Stimulated activated naive CD8-positive, alpha-beta T cell treated with anti-CD3 and anti-CD28 coated beads, Interleukin-15, Interleukin-2, amounts not matched to agents 100 U/mL and 50 U/mL, for 24 hours (primary cell): ENCODE data around the gene SUPT3H.
"Not testable (repeated sequence)": the region's sequence is repeated elsewhere in the genome, so short reads cannot be mapped to it uniquely, and the experiment has no call there.

Experiments used
- ATAC-seq: fragments of 150-1000 bp; cut with Tn5 transposase; one replicate; pipeline ENCODE4 v1.10.0; 2021
- DNase-seq: peaks from one replicate; pipeline ENCODE4 v3.0.0; 2021

Gene SUPT3H

DNA sequence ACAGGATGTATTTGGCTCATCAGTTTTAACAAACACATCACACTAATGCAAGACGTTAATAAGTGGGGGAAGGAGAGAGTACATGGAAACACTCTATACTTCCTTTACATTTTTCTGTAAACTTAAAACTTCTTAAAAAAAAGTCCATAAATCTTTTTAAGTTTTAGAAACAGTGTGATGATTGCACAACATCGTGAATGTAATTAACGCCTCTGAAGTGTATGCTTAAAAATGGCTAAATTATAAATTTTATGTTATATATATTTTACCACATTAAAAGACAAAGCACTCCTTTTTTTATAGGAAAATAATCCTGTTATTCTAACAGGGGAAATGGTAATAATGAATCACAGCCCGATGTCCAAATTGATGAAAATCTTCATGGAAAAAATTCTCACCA lies 193.7 kb downstream of the SUPT3H start:
- no peak for ATAC-seq

DNA sequence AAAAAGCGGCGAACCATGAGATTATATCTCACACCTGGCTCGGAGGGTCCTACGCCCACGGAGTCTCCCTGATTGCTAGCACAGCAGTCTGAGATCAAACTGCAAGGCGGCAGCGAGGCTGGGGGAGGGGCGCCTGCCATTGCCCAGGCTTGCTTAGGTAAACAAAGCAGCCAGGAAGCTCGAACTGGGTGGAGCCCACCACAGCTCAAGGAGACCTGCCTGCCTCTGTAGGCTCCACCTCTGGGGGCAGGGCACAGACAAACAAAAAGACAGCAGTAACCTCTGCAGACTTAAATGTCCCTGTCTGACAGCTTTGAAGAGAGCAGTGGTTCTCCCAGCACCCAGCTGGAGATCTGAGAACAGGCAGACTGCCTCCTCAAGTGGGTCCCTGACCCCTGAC lies 201.4 kb downstream of the SUPT3H start:
- ATAC-seq = not testable (repeated sequence)

More for the DNA sequence above, 193.7 kb downstream of the SUPT3H start:
- no peak for DNase-seq

DNA sequence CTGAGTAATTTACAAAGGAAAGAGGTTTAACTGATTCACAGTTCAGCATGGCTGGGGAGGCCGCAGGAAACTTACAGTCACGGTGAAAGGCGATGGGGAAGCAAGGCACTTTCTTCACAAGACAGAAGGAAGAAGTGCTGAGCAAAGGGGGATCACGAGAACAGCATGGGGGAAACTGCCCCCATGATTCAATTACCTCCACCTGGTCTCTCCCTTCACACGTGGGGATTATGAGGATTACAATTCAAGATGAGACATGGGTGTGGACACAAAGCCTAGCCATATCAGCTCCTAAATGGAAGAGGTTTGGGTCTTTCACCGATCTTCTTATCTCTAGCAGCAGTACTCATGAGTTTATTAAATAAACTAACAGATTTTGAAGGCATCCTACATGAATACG lies 202.5 kb downstream of the SUPT3H start:
- DNase-seq (no peak), ATAC-seq (no peak)

More for the DNA sequence above, 201.4 kb downstream of the SUPT3H start:
- DNase-seq = not testable (repeated sequence)

DNA sequence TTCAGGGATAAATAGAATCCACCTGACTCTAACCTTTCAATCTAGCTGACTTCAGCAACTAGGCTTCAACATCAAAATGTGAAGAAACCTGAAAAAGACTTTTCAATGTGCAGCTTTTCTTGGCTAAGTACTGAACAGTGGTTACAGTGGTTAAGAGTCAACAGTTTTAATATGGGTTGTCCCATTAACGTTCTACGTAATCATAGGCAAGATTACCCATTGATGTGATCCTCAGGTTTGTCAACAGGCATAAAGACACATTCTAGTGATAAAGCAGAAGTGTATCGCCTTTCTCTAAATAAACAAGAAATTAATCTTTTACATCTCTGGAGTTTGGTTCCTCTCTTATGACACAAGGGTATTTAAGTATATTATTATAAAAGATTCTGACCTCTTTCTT lies 203.7 kb downstream of the SUPT3H start:
- DNase-seq (no peak), ATAC-seq (no peak)

DNA sequence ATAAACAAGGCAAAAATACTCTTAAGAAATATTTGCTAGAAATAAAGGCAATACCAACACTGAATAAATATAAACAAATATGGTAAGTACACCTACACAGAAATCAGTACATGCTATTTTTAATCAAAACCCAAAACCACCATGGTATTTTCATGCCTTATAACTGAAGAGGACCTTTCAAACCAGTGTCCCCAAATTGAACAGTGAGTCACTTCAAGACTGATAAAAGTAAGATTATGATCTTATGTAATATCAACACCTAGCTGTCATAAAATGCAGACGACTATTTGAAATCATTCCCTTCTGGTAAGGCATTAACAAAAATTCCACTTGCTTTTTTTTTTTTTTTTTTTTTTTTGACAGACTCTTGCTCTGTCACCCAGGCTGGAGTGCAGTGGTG lies 206.4 kb downstream of the SUPT3H start:
- no peak for DNase-seq
- ATAC-seq = no peak

DNA sequence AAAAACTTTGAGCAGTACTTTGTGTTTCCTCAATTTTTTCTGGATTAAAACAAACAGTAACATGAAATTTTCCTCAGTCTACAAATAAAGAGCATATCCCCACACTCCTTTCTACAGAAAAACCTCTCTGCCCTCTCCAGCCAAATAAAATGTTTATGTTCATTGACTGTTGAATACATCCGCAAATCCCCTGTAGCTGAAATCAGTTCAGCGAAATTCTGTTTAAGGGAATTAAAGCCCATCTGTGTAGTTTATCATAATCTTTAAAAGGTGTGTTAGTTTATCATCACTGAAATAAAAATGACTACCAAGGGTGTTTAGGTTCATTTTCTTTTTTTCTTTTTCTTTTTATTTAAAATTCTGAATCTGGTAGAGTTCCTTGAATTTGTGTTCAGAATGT lies 207.4 kb downstream of the SUPT3H start:
- ATAC-seq (no peak), DNase-seq (no peak)

DNA sequence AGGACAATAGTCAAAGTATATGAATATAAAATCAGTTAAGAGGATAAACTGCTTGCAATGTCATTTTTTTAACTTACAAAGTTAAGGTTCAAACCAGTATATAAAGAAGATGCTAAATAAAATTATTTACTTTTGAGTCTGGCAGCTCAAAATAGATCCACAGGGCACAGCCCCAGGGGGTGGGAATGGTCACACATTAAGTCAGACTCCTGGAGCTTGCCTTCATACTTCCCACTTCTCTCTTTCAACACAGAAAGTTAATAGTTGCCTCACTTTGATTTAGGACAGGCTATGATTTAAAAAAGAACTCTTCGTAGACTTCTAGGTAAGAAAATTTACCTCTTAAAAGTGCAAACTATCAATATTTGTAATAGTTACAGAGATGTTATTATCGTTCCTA lies 207.9 kb downstream of the SUPT3H start:
- DNase-seq (no peak), ATAC-seq (no peak)

DNA sequence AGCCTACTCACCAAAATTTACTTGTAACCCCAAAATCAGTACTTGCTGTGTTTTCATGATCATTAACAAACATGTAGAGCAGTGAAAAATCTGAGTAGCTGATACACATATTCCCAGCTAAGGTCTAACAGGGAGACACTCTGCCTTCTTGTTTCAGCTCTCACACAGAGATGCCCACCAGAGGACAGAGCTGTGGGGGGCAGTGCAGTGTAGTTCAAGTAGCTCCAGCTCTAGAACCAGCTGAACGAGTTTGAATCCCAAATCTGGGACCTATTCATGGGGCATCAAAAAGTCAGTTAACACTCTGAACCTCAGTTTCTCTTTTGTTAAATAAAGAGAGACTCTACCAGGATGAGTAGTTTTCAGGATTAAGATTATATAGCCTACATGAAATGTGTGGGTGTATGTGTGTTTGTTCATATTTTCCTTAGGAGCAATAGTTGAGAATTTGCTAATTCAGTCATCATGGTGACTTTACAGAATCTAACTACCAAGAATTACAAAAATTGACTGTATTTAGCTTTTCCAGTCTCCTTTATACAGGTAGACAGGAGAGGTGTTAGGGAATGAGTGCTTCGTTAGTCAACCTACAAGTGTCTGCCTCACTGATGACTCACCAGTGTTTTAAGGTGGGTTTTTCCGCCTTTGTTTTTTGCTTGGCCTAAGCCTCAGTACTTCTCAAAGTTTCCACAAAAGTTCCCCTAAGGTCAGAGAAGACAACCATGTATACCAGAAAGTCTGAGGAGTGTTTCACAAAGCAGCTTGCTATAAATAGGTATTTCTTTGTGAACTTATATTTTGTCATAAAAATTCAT lies 213.6 kb downstream of the SUPT3H start:
- ATAC-seq = peak; percentile 98

DNA sequence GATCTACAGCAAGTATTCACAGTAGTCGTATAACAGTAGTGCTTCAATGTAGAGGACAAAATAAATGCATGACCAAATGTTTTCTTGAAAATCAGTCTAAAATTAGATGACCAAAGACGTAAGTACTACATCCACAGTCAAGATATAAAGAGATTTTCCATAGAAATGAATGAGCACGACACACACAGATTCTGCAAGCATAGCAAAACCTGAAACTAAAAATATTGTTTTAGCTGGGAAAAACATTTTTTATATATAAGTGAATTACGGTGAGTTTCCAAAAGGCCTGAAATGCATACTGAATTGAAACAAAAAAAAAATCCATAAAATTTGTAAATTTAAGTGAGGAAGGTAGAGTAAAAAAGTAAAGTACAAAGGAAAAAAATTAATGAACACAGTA lies 217.4 kb downstream of the SUPT3H start:
- DNase-seq = no peak
- no peak for ATAC-seq

More for the DNA sequence above, 213.6 kb downstream of the SUPT3H start:
- peak; percentile 31 for DNase-seq

DNA sequence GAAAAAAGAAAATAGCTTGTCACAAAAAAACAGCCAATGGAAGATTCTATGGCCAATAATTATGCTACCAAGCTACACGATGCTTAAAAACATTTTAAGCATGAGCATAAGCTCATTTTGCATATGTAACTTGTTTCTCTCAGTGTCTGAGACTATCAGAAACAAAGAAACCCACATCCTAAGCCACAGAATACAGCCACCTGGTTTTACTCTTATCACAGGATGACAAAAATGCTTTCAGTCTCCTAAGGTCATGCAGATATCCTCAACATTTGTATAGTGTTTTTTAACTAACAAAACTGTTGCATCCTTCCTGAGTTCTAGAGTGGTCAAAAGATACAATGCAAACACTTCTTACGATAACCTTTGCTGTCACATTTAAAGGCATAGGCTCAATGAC lies 221.7 kb downstream of the SUPT3H start:
- no peak for DNase-seq
- ATAC-seq = peak; percentile 99

DNA sequence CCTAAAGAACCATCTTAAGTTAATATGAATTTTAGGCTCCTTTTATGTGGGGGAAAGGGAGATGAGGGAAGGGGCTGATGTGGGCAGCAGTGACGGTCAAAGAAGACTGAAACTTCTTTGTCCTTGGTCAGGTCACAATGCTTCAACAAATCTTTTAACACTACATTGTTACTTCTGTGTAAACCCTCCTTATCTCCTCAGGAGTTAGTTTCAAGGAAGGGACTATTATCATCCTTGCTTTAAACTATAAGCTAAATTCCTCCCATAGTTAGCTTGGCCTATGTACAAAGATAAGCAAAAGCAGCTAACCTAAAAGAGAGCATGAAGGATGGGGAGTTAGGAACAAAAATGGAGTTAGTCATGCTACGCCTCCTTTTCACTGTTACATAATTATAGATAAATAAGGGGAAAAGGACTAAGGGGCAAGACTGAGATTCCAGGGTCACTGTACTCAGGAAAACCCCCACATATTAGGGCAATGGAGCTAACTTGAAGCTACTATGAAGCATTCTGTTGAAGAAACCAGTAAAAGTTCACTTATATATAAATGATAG lies 222.3 kb downstream of the SUPT3H start:
- no peak for DNase-seq
- no peak for ATAC-seq

DNA sequence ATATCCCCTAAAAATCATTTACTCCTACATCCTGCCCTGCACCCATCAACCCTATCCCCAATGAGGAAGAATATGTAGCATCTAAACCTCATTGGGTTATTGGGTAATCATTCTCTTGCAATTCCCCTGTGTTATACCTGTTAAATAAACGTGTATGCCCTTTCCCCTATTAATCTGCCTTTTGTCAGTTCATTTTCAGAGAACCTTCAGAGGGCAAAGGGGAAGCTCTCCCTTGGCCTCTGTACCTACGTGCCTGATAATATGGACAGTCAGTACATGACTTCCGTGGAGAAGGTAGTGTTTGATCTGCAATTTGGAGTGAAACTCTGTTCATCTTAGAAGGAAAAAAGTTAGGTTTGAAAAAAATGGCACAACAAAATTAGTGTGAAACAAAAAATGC lies 223.1 kb downstream of the SUPT3H start:
- ATAC-seq = no peak
- DNase-seq = no peak

DNA sequence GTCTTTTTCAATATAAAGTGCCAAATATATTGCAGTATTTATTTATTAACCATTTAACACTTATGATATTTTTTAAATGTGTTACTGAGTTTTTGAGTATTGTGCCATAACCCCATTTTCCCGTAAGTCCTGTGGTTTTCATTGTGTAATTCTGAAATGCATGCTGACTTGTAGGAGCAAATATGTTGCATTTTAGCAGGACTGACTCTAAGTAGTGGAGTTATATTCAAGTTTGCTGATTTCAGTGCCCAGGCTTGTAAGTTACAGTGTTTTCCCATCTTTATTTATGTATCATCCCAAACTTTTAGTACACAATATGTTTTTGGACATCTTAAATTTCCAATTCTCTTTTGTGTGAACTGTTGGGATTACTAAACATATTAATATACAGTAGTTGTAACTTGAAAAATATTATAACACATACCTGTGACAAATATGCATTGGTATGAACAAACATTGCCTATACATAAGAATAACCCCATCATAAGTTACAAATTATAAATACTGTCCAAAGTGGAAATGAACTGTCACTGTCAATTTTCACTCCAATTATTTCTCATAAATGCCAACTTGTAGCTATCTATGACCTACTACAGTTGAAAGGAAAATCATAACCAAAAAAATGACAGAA lies 228.9 kb downstream of the SUPT3H start:
- ATAC-seq (no peak), DNase-seq (no peak)

DNA sequence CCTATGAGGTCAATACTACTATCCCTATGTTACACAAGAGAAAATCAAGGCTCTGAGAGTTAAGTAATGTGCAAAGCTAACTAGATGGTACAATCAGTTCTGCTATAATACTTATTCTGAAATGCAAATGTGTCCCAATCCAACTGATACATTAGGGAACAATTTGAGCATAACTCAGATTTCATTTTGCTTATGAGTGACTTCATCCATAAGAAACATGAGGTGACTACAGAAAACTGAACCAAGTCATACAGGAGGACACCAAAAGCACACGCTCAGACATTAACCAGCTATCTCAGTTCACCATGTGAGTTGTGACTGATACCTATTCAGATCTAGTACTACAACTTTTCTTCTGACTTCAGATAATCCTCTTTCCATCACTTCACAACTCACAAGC lies 229.5 kb downstream of the SUPT3H start:
- DNase-seq = no peak
- no peak for ATAC-seq

DNA sequence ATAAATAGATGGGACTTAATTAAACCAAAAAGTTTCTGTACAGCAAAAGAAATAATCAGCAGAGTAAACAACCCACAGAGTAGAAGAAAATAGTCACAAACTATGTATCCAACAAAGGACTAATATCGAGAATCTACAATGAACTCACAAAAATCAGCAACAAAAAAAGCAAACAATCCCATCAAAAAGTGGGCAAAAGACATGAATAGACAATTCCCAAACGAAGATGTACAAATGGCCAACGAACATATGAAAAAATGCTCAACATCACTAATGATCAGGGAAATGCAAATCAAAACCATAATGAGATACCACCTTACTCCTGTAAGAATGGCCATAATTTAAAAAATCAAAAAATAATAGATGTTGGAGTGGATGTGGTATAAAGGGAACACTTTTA lies 232.1 kb downstream of the SUPT3H start:
- DNase-seq, ATAC-seq: not testable (repeated sequence)

DNA sequence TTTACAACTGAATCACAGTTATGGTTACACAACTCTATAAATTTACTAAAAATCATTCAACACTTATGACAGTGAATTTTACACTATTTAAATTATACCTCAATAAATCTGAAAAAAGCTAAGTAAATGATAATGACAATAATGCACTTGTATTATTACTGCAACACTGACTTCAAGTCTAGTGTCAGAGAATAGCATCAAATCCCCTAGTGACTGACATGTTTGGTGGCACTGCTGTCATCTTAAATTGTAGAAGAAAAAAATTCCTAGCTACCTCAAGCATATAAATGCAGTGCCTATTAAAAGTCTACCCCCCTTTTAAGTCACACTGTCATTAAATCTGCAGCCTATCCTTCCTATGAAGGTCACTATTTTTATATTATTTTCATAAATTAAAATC lies 239.0 kb downstream of the SUPT3H start:
- DNase-seq = no peak
- no peak for ATAC-seq

DNA sequence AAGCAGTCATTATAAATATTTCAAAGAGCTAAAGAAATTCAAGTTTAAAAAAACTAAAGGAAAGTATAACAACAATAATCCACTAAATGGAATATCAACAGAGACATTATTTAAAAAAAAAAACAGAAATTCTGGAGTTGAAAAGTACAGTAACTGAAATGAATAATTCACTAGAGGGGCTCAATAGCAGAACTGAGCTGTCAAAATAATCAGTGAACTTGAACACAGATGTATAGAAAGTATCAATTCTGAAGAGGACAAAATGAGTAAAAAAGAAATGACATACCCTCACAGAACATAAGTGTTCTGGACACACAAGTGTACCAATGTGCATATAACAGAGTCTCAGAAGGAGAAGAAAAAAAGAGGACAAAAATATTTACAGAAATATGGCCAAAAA lies 241.2 kb downstream of the SUPT3H start:
- ATAC-seq = no peak
- no peak for DNase-seq

DNA sequence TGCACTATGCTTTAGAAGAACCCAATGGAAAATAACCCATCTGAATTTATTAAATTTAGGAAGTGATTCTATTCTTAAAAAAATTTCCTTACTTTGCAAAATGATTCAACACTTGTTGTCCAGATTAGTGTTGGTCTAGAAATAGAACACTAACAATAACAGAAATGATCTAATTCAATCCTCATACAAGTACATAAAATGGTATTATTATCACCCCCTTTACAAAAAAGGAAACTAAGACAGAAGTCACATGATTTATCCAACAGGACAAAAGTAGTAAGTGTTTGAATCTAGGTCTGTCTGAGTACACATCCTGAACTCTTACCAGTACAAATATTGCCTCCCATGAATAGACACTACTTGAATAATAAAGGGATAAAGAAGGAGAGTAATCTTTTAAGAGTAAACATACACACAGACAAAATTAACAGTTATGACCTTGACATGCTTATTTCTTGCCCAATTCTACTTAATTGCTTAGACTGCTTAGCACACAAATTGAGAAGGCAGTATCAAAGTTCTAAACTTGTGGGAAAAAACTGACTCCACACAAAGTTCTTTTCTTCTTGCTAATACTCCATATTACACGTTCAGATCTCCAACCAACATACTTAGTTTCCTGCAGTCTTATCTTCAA lies 245.0 kb downstream of the SUPT3H start:
- ATAC-seq (no peak), DNase-seq (no peak)

DNA sequence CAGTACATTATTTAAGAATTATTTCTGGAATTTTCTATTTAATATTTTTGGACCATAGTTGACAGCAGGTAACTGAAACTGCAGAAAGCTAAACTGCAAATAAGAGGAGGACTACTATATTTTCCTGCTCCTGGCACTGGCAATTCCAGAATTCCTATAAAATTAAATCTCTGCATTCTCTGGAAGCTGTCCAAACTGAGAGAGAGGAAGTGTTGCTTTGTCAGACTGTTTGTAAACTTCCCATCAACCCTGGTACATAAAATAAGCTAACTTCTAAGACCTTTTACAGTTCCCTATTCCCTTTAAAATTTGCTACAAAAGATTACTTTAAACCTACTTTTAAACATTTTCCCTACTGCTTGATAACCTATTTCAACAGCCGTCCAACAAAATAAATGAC lies 245.7 kb downstream of the SUPT3H start:
- DNase-seq = no peak

DNA sequence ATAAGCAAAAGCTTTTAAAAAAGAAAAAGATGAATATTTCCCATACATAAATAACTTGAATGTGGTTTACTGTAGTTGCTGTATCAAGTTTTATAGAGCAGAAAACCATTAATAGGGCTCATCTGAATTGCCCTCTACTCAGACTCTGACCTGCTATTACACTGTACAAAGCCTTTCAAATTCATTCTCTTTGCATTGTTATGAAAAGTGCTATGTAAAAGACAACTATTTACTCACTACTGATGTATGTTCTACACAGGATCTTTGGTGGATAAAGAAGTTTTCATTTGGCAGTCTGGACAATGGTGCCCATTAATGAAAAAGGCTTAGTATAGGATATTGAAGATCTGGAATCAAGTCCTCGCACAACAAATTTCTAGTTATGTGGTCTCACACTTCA lies 248.7 kb downstream of the SUPT3H start:
- no peak for ATAC-seq
- DNase-seq = no peak

More for the DNA sequence above, 245.7 kb downstream of the SUPT3H start:
- ATAC-seq = no peak

DNA sequence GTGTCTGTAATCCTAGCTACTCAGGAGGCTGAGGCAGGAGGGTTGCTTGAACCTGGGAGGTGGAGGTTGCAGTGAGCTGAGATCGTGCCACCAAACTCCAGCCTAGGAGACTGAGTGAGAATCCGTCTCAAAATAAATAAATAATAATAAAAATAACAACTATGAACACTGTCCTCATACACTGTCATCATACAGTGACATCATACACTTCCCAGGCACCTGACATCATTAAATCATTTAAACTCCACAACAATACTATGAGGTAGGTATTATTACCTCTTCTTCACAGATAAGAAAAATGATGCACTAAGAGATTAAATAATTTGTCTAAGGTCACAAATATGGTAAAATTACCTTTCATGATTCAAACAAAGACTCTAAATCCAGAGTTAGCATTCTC lies 250.5 kb downstream of the SUPT3H start:
- ATAC-seq = no peak
- no peak for DNase-seq

DNA sequence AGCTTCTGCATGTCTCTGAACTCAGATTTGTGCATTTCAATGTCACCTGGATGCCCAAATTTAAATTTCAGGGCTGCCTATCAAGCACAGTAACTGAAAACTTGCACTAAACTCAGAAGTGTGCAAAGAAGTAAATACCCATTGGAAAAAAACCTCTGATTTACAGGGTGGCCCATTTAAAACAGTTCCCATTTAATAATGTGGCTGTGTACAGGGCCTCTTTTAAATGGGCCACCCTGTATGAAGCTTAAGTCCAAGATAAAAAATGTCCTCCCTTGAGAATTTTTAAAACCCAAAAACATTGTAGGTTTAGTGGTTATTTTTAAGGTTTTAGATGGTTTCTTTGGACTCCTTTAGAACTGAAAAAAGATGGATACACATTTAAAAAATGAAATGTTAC lies 251.7 kb downstream of the SUPT3H start:
- no peak for ATAC-seq
- no peak for DNase-seq

DNA sequence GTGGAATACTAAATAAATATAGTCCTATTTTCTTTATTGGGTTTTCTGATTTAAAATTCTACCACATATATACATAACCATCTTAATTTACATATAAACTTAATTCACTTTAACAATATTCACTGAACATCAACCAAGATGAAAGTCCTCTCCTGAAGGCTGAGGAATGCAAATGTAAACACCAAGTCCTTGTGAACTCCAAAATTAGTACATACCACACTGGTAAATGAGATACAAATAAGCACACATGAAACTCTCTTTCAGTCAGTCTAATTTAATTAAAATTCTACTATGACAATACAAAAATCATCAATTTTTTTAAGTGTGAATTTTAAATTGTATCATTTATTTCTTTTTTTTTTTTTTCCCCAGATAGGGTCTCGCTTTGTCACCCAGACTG lies 254.7 kb downstream of the SUPT3H start:
- DNase-seq (no peak), ATAC-seq (no peak)
